SK-N-SH (cell line): ENCODE data around the gene GNAL. TPM values are rescaled to one million over a fixed set of nuclear protein-coding genes. Genes with fewer than 3 reads are reported as not detected.

ENCODE experiments used
- CTCF ChIA-PET: fragments of 300-600, 350-600 bp; formaldehyde crosslinking; extraction: SDS; loops from one replicate; lab custom pipeline; 2021; lab: Yijun Ruan, JAX
- POLR2A ChIA-PET: fragments of 350-600 bp; sonication (Branson Sonifier 250); formaldehyde crosslinking; extraction: SDS; loops from one replicate; lab custom pipeline; 2020; ENCODE audit warnings: antibody characterized with exemption, inconsistent platforms; lab: Yijun Ruan, JAX
- DNase-seq: peaks from one replicate; pipeline ENCODE4 v3.0.0; 2012
- H2AFZ ChIP-seq: fragments of 200-600 bp; sonication (generic); 2 replicates; pipeline ENCODE4 v1.8.1; 2016; ENCODE audit warnings: antibody characterized with exemption, mild to moderate bottlenecking, low read depth
- H3F3A ChIP-seq: fragments of 200-600 bp; sonication (generic); replicated peaks from 2 replicates; pipeline ENCODE3; 2016; ENCODE audit warnings: antibody characterized with exemption, mild to moderate bottlenecking; ENCODE audit not compliant: insufficient read depth
- H3K27ac ChIP-seq, 2 experiments: fragments of 200-500 bp in 1 of 2; fragments of 200-600 bp in 1 of 2; sonication (Bioruptor generic) in 1 of 2; sonication (generic), shearing (Covaris generic) in 1 of 2; 2 replicates each; pipeline versions ENCODE4 v1.5.1 to v1.6.1; 2014 to 2016; ENCODE audit warnings: low read depth in 2 of 2, inconsistent platforms in 1 of 2, low read length in 1 of 2, mild to moderate bottlenecking in 1 of 2, mixed read lengths in 1 of 2
- H3K27me3 ChIP-seq: fragments of 200-600 bp; sonication (generic), shearing (Covaris generic); 2 replicates; pipeline ENCODE4 v1.6.1; 2016; ENCODE audit warnings: mixed run types; ENCODE audit not compliant: insufficient read depth
- H3K36me3 ChIP-seq, 2 experiments: fragments of 200-500 bp in 1 of 2; fragments of 200-600 bp in 1 of 2; sonication (Bioruptor generic) in 1 of 2; sonication (generic) in 1 of 2; replicated peaks in 1 of 2; 2 replicates each; pipeline versions ENCODE3 to v1.5.1; 2014 to 2016; ENCODE audit warnings: low read length in 1 of 2, mild to moderate bottlenecking in 1 of 2; ENCODE audit not compliant: insufficient read depth in 2 of 2, control insufficient read depth in 1 of 2
- H3K4me1 ChIP-seq, 2 experiments: fragments of 200-500 bp in 1 of 2; fragments of 200-600 bp in 1 of 2; sonication (Bioruptor generic) in 1 of 2; sonication (generic), shearing (Covaris generic) in 1 of 2; 2 replicates each; pipeline versions ENCODE4 v1.5.1 to v1.6.1; 2014 to 2016; ENCODE audit warnings: low read depth in 1 of 2, low read length in 1 of 2, mixed run types in 1 of 2; ENCODE audit not compliant: insufficient read depth in 2 of 2, control insufficient read depth in 1 of 2
- H3K4me2 ChIP-seq: fragments of 200-600 bp; sonication (generic), shearing (Covaris generic); 2 replicates; pipeline ENCODE4 v1.6.1; 2017; ENCODE audit warnings: mixed run types
- H3K4me3 ChIP-seq, 2 experiments: fragments of 200-500 bp in 1 of 2; fragments of 200-600 bp in 1 of 2; sonication (Bioruptor generic) in 1 of 2; sonication (generic), shearing (Covaris generic) in 1 of 2; 2 replicates each; pipeline versions ENCODE4 v1.5.1 to v1.8.1; 2014 to 2016; ENCODE audit warnings: low read depth in 2 of 2, inconsistent platforms in 1 of 2, low read length in 1 of 2, mild to moderate bottlenecking in 1 of 2, mixed read lengths in 1 of 2, moderate library complexity in 1 of 2
- H3K79me2 ChIP-seq: fragments of 200-600 bp; sonication (generic); 2 replicates; pipeline ENCODE4 v1.8.1; 2017; ENCODE audit warnings: mild to moderate bottlenecking; ENCODE audit not compliant: insufficient read depth
- H3K9ac ChIP-seq: fragments of 200-600 bp; sonication (generic); 2 replicates; pipeline ENCODE4 v1.6.1; 2017; ENCODE audit warnings: mixed run types
- H3K9me2 ChIP-seq: fragments of 200-600 bp; sonication (generic); 2 replicates; pipeline ENCODE4 v1.6.1; 2017; ENCODE audit warnings: mixed run types
- H3K9me3 ChIP-seq: fragments of 200-600 bp; sonication (generic); 2 replicates; pipeline ENCODE4 v1.6.1; 2017; ENCODE audit warnings: mixed run types, mild to moderate bottlenecking, moderate library complexity
- H4K20me1 ChIP-seq: fragments of 200-600 bp; sonication (generic); 2 replicates; pipeline ENCODE4 v1.6.1; 2017; ENCODE audit warnings: mild to moderate bottlenecking, mixed run types; ENCODE audit not compliant: insufficient read depth
- ELF1 ChIP-seq: IDR thresholded peaks from 2 replicates; pipeline ENCODE4 v1.4.0; 2012
- FOSL2 ChIP-seq: IDR thresholded peaks from 2 replicates; pipeline ENCODE4 v1.4.0; 2012; ENCODE audit warnings: low read depth, mild to moderate bottlenecking, moderate library complexity, borderline replicate concordance
- FOXM1 ChIP-seq: IDR thresholded peaks from 2 replicates; pipeline ENCODE4 v1.4.0; 2012; ENCODE audit warnings: low read depth, mild to moderate bottlenecking
- GABPA ChIP-seq: IDR thresholded peaks from 2 replicates; pipeline ENCODE4 v1.4.0; 2012; ENCODE audit warnings: low read depth, mild to moderate bottlenecking
- MEF2A ChIP-seq: IDR thresholded peaks from 2 replicates; pipeline ENCODE4 v1.4.0; 2012; ENCODE audit warnings: low read depth, borderline replicate concordance
- NRF1 ChIP-seq: IDR thresholded peaks from 2 replicates; pipeline ENCODE4 v1.6.1; 2012; ENCODE audit warnings: low read depth, mild to moderate bottlenecking, low read length
- RFX5 ChIP-seq: IDR thresholded peaks from 2 replicates; pipeline ENCODE4 v1.6.1; 2012; ENCODE audit warnings: mild to moderate bottlenecking, improper control_type of control experiment, low read length
- RXRA ChIP-seq: IDR thresholded peaks from 2 replicates; pipeline ENCODE4 v1.4.0; 2012; ENCODE audit warnings: low read depth, mild to moderate bottlenecking, borderline replicate concordance
- SIN3A ChIP-seq: IDR thresholded peaks from 2 replicates; pipeline ENCODE4 v1.6.1; 2012; ENCODE audit warnings: low read depth, mild to moderate bottlenecking, low read length, moderate library complexity, borderline replicate concordance
- SMC3 ChIP-seq: IDR thresholded peaks from 2 replicates; pipeline ENCODE4 v1.6.1; 2012; ENCODE audit warnings: low read depth, low read length, improper control_type of control experiment
- TCF12 ChIP-seq: IDR thresholded peaks from 2 replicates; pipeline ENCODE4 v1.4.0; 2012
- TEAD4 ChIP-seq: IDR thresholded peaks from 2 replicates; pipeline ENCODE4 v1.4.0; 2012; ENCODE audit warnings: mild to moderate bottlenecking, borderline replicate concordance; ENCODE audit not compliant: insufficient read depth
- YY1 ChIP-seq: IDR thresholded peaks from 2 replicates; pipeline ENCODE4 v1.4.0; 2012; ENCODE audit warnings: low read depth, mild to moderate bottlenecking
- WGBS: methylation state at CpG from one replicate; pipeline ENCODE4 v1.1.6; 2017; ENCODE audit warnings: low lambda C conversion rate; 5-methylcytosine and 5-hydroxymethylcytosine counted together
- polyA plus RNA-seq, 3 experiments: library from polyadenylated mRNA; depleted of rRNA; stranded (reverse); fragments of >200 nt; gene quantifications; 2 replicates each; pipeline ENCODE4 v1.2.3, GENCODE V29; 2012
- TF ChIP-seq, protein P1 (sequence below): IDR thresholded peaks from 2 replicates; pipeline ENCODE4 v1.4.0; 2012; ENCODE audit warnings: low read depth
- TF ChIP-seq, protein P2 (sequence below): IDR thresholded peaks from 2 replicates; pipeline ENCODE4 v1.4.0; 2012; ENCODE audit warnings: low read depth, borderline replicate concordance
- TF ChIP-seq, protein P3 (sequence below): IDR thresholded peaks from 2 replicates; pipeline ENCODE4 v1.4.0; 2012; ENCODE audit warnings: low read depth, borderline replicate concordance
- TF ChIP-seq, protein P4 (sequence below): IDR thresholded peaks from 2 replicates; pipeline ENCODE4 v1.6.1; 2012; ENCODE audit warnings: mild to moderate bottlenecking, low read depth, low read length, moderate library complexity

GNAL gene
- polyA plus RNA-seq, 1 of the 3 experiments (the other 2 are of a cell fraction) = 0.13 TPM

DNA sequence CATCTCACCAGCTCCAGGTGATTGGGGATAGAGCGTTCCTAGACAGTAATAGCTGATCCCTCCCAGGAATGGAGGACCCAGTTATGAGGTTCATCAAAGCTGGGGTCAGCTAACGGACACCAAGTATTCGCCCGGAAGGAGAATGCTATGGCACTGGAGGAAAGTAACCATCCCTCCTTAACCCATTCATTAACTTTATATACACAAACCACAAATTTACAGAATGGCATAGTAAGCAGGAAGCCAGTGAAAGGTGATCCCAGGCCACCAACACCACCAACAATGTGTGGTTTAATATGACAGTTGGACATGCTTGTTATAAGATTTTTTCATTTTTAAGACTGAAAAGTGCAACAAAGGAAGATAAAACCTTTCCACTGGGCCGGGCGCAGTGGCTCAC lies 106.9 kb downstream of the GNAL start:
- Histone ChIP-seq H3K4me1 (no peaks in the 10 kb centered on the region), H3K27ac (no peak overlapping the region), H3K4me3 (no peak overlapping the region), H3K9me3 (no peaks in the 10 kb centered on the region), H3K9ac (no peak overlapping the region), H3K79me2 (no peaks in the 10 kb centered on the region), H3K36me3 (no peaks in the 10 kb centered on the region), H3K4me2 (no peak overlapping the region), H3K9me2 (no peaks in the 10 kb centered on the region), H4K20me1 (no peaks in the 10 kb centered on the region), H3K27me3 (peaks cover 34% of the 10 kb centered on the region; the same call in 1 of the 2 replicates), H3F3A (no peaks in the 10 kb centered on the region), H2AFZ (no peak overlapping the region)
- CTCF ChIA-PET = no interaction called here
- TF ChIP-seq TCF12 (no peak), FOSL2 (no peak), SMC3 (no peak), SIN3A (no peak), FOXM1 (no peak), RXRA (no peak), ELF1 (no peak), RFX5 (no peak), TEAD4 (no peak), YY1 (no peak), GABPA (no peak), NRF1 (no peak), MEF2A (no peak)
- TF ChIP-seq, protein P1, sequence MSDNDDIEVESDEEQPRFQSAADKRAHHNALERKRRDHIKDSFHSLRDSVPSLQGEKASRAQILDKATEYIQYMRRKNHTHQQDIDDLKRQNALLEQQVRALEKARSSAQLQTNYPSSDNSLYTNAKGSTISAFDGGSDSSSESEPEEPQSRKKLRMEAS = no peak
- TF ChIP-seq, protein P2, sequence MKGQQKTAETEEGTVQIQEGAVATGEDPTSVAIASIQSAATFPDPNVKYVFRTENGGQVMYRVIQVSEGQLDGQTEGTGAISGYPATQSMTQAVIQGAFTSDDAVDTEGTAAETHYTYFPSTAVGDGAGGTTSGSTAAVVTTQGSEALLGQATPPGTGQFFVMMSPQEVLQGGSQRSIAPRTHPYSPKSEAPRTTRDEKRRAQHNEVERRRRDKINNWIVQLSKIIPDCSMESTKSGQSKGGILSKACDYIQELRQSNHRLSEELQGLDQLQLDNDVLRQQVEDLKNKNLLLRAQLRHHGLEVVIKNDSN = no peak
- TF ChIP-seq, protein P3, sequence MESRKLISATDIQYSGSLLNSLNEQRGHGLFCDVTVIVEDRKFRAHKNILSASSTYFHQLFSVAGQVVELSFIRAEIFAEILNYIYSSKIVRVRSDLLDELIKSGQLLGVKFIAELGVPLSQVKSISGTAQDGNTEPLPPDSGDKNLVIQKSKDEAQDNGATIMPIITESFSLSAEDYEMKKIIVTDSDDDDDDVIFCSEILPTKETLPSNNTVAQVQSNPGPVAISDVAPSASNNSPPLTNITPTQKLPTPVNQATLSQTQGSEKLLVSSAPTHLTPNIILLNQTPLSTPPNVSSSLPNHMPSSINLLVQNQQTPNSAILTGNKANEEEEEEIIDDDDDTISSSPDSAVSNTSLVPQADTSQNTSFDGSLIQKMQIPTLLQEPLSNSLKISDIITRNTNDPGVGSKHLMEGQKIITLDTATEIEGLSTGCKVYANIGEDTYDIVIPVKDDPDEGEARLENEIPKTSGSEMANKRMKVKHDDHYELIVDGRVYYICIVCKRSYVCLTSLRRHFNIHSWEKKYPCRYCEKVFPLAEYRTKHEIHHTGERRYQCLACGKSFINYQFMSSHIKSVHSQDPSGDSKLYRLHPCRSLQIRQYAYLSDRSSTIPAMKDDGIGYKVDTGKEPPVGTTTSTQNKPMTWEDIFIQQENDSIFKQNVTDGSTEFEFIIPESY = no peak
- TF ChIP-seq, protein P4, sequence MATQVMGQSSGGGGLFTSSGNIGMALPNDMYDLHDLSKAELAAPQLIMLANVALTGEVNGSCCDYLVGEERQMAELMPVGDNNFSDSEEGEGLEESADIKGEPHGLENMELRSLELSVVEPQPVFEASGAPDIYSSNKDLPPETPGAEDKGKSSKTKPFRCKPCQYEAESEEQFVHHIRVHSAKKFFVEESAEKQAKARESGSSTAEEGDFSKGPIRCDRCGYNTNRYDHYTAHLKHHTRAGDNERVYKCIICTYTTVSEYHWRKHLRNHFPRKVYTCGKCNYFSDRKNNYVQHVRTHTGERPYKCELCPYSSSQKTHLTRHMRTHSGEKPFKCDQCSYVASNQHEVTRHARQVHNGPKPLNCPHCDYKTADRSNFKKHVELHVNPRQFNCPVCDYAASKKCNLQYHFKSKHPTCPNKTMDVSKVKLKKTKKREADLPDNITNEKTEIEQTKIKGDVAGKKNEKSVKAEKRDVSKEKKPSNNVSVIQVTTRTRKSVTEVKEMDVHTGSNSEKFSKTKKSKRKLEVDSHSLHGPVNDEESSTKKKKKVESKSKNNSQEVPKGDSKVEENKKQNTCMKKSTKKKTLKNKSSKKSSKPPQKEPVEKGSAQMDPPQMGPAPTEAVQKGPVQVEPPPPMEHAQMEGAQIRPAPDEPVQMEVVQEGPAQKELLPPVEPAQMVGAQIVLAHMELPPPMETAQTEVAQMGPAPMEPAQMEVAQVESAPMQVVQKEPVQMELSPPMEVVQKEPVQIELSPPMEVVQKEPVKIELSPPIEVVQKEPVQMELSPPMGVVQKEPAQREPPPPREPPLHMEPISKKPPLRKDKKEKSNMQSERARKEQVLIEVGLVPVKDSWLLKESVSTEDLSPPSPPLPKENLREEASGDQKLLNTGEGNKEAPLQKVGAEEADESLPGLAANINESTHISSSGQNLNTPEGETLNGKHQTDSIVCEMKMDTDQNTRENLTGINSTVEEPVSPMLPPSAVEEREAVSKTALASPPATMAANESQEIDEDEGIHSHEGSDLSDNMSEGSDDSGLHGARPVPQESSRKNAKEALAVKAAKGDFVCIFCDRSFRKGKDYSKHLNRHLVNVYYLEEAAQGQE = no peak
- WGBS = 36% methylated on average over 6 of the region's 6 CpGs
- POLR2A ChIA-PET = no interaction called here
- DNase-seq = no peak
